RWPE1 (cell line): ENCODE data around the gene CALN1.

ENCODE experiments used
- CTCF ChIA-PET: fragments of 350-600 bp; sonication (Branson Sonifier 250); formaldehyde crosslinking; extraction: SDS; loops from one replicate; lab custom pipeline; 2021; lab: Yijun Ruan, JAX
- POLR2A ChIA-PET: fragments of 400-600 bp; formaldehyde crosslinking; extraction: SDS; loops from one replicate; lab custom pipeline; 2020; ENCODE audit warnings: antibody characterized with exemption; ENCODE audit not compliant: low non-redundant PET; lab: Yijun Ruan, JAX
- DNase-seq: peaks from one replicate; pipeline ENCODE4 v3.0.0; 2012; ENCODE audit warnings: low spot score
- H3K27ac ChIP-seq: fragments of 450-650 bp; 2 replicates; pipeline ENCODE4 v1.5.1; 2017
- CTCF ChIP-seq: fragments of 450-650 bp; conservative IDR thresholded peaks from 2 replicates; pipeline ENCODE4 v1.5.1; 2017; ENCODE audit warnings: low read depth, mild to moderate bottlenecking

CALN1 gene

GRCh38 chr7:72413886-72414285 is 1.7 kb upstream of the CALN1 start:
- ChIA-PET CTCF (no interaction called here), POLR2A (no interaction called here)
- H3K27ac ChIP-seq = no peak overlapping the region
- DNase-seq = no peak
- TF ChIP-seq CTCF = no peak

GRCh38 chr7:72413290-72413689 is 1.2 kb upstream of the CALN1 start:
- TF ChIP-seq CTCF = no peak

GRCh38 chr7:72411419-72411818 is 719 bp downstream of the CALN1 start:
- H3K27ac ChIP-seq = no peak overlapping the region
- CTCF ChIA-PET = no interaction called here
- TF ChIP-seq CTCF = no peak
- DNase-seq = no peak
- POLR2A ChIA-PET = no interaction called here

More at GRCh38 chr7:72413290-72413689, 1.2 kb upstream of the CALN1 start:
- ChIA-PET CTCF (no interaction called here), POLR2A (no interaction called here)
- no peak overlapping the region for H3K27ac ChIP-seq
- no peak for DNase-seq

GRCh38 chr7:72409638-72410015 is 2.5 kb downstream of the CALN1 start:
- no peak overlapping the region for H3K27ac ChIP-seq
- no peak for DNase-seq
- no peak for TF ChIP-seq CTCF
- ChIA-PET POLR2A (no interaction called here), CTCF (no interaction called here)

- ChIA-PET CTCF (no interaction called here), POLR2A (no interaction called here)
- DNase-seq = no peak
- TF ChIP-seq CTCF = no peak
- H3K27ac ChIP-seq = no peak overlapping the region
Measured at GRCh38 chr7:72408966-72409637, 3.0 kb downstream of the CALN1 start.

GRCh38 chr7:72406820-72407403 is 5.2 kb downstream of the CALN1 start:
- no peak for TF ChIP-seq CTCF
- H3K27ac ChIP-seq = no peak overlapping the region
- DNase-seq = no peak
- ChIA-PET CTCF (no interaction called here), POLR2A (no interaction called here)
